Activated naive CD4-positive, alpha-beta T cell treated with anti-CD3 and anti-CD28 coated beads, Interleukin-2, amount 50 U/mL, for 16 hours (primary cell): ENCODE results near the gene UGT8.
"Not testable (repeated sequence)": the region's sequence is repeated elsewhere in the genome, so short reads cannot be mapped to it uniquely, and the experiment has no call there.

Experiments
- DNase-seq: peaks from one replicate; pipeline ENCODE4 v3.0.0-alpha.2; 2020

The UGT8 gene

DNA sequence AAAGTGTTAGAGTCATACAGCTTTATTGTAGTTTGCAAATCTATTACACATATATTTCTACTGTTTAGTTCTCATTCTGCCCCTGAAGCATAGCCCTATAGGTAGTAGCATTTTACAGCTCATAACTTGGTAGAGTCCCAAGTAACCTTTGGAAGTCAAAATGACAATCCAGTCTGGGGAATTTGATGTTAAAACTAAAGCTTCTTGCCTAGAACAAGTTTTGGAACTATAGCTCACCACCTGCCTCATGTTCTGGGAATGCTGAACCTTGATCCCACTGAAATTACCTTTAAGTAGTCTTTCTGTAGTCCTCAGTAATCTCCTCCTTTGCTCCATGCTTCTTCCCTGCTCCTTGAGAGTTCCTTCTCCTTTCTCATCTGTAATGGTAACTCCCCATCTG lies 8.4 kb downstream of the UGT8 start:
- DNase-seq: no peak

DNA sequence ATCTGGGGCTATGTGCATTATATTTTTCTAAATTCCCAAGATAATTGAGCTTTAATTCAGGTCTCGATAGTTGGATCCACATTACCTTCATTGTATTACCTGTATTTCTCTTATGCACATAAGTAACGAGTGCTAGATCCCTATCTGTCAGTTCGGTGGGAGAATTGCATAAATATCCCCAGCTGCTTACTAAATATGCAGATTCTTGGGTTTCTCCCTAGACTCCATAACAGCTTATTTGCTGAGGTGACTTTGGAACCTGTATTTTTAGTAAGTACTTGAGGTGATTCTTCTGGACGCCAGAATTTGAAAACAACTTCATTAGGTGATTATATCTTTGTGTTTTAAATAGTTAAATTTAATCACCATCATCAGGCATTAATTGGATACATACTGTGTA lies 15.0 kb downstream of the UGT8 start:
- no peak for DNase-seq

DNA sequence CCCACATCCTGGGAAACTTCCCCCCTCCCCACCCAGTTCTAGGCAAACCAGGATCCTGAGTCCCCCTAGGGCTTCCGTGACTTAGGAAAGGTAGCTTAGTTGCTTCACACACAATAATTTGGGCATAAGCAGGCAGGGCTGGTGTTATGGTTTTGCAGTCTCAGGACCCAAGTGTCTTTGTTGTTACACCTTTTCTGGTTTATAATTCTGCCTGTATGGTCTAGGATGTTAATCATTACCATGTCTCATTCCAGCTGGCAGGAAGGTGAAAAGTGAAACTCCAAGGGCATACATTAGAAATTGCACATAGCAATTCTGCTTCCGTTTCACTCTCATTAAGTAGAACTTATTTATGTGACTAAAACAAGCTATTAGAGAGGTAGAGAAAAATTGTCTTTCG lies 16.8 kb downstream of the UGT8 start:
- DNase-seq: no peak

DNA sequence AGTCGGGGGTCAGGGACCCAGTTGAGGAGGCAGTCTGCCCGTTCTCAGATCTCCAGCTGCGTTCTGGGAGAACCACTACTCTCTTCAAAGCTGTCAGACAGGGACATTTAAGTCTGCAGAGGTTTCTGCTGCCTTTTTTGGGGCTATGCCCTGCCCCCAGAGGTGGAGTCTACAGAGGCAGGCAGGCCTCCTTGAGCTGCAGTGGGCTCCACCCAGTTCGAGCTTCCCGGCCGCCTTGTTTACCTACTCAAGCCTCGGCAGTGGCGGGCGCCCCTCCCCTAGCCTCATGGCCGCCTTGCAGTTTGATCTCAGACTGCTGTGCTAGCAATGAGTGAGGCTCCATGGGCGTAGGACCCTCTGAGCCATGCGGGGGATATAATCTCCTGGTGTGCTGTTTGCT lies 17.4 kb downstream of the UGT8 start:
- not testable (repeated sequence) for DNase-seq

DNA sequence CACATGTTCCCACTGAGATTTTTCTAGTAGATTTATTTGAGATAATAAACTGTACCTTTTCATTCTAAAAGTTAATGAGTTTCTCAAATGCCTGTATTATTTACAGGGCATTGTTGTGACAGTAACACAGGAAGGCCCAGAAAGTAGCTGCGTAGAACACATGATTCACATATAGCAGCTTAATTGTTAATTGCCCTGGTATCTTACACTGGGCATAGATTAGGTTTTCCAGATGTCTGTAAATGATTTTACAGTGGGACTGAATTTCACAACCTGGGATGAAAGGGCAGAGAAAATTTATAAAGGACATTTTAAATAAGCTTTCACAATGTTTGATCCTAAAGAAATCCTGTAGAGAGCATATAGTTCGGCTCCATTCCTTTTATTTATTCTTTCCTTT lies 27.6 kb downstream of the UGT8 start:
- DNase-seq: no peak

DNA sequence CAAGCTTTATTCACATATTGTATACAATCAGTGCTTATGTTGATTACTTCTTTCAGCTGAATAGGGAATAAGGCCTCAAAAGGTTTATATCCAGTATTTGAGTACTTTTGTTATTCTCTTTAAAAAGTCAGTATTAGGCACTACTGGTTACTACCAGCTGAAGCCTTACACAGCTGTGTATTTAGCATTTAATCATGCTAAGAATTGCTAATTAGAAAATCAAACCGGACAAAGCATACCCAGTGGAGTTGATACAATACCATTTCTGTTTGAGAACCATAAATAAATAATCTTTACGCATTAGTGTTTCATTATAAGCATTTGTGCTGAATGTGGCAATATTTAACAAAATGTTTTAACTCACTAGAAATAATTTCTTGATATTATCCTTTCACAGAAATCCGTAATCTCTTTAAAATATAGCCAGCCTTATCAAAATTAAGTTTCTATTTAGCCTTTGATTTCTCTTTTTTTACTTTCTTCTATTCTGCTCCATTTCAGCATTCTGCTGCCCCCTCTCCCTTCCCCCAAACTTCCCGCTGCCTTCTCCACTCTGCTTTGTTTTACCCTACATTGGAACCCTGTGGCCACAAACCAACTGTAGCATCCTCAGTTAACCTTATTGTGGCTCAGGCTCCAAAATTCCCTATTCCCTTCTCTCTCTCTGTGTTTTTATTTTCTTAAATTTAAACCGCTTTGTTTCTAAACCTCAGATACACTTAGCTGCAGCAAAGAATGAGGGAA lies 37.8 kb downstream of the UGT8 start:
- DNase-seq: no peak

DNA sequence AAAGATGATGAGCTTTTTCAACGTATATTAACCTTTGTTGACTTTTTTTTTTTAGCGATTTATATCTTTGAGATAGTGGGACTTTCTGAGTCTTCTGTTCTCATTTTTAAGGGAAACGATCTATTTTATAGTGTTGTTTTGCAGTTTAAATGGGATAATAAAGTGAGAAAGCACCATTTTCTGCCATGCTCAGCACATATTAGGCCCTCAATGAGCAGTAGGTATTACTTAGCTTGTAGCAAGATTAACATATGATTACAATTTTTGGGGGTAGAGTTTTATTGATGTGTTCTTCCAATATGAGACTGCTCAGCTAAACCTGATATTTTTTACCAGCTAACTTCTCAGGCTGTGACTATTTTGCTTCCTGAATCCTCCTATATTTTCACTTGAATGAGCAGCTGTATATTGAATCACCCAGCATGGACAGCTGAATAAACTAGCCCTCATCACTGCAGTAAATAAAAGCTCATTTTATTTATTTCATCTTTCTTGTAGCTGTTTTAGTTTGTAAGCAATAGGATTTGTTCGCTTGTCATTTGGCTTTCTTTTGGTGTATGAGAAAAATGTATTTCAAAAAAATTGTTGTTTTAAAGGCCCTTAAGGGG lies 43.7 kb downstream of the UGT8 start:
- no peak for DNase-seq

DNA sequence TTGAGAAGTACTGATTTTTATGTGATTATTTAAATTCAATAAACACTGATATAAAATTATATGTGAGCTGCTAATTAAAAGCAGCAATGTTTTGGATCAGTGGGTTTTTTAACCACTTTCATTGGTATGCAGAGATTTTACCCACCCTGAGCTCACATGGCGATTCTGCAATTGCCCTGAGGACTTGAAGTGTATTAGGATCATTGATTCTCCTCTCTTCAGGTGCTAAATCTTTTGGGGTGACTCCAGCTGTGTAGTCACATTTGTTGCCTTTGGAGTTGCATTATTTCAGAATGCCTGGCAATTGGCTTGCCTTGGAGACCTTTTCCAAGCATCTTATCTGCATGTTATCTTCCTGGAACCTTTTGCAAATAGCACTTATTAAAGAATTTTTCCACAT lies 51.3 kb downstream of the UGT8 start:
- DNase-seq: no peak

DNA sequence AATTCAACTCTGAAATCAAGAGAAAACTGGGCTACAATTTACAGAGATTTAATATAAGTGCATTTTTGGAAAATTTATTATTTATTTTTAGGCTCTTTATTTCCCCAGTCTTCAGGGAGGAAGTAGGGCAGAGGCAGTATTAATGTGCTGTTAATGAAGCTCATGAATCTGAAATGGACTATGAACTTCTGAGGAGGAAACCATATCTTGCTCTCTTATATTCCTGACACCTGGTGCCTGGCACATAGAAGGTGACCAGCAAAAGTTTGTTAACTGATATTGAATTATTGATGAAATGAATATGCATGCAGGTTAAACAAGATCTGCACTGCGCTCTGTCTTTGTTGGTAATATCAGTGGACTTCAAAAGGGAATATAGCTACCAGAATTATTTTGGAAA lies 55.1 kb downstream of the UGT8 start:
- no peak for DNase-seq

DNA sequence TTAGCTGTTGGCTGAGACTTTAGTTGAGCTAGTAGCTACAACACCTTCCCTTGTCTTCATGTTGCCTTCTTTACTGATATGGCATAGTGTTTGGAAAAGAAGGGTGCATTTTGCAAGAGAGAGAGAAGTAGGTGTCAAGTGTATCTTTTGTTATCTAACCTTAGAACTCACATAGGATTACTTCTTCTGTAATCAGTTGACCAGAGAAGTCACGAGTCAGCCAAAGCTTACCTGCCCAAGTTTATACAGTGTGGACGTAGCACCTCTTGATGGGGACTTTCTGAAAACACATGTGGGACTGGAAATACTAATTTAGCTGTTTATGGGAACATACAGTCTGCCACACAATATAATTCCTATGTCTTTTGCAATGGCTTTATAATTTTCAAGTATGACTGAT lies 56.0 kb downstream of the UGT8 start:
- DNase-seq: no peak

DNA sequence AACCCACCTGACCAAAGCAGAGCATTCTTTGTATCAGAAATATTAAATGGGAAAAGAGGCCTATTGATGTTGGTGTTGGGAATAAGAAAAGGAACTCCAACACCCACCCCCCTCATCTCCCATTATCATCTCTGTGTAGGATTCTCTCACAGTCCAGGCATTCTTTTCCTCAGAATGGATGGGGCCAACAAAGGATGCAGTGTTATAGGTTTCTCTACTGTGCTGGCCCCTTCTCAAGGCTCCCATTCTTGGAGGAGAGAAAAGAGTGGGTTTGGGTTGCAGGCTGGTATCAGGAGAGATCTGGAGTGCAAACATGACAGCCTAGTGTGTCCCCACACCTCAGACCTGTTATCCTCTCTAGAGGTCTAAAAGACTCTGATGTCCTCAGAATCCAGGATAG lies 59.6 kb downstream of the UGT8 start:
- no peak for DNase-seq

DNA sequence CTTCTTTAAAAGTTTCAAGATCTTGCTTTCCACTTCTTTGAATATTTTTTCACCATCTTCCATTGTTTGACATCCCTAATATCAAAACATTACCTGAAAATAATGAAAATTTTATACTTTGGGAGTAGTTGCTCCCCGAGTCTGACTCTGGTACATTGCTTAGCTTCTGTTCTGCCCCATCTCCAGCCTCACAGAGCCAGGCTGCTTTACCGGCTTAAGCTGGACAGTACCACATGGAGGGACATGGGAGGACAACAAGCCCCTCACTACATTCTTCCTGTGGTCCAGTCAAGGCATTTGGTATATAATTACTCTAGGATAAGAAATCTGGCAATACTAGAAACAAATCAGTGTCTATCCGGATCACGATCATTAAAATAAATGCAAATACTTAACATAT lies 60.2 kb downstream of the UGT8 start:
- DNase-seq: no peak

DNA sequence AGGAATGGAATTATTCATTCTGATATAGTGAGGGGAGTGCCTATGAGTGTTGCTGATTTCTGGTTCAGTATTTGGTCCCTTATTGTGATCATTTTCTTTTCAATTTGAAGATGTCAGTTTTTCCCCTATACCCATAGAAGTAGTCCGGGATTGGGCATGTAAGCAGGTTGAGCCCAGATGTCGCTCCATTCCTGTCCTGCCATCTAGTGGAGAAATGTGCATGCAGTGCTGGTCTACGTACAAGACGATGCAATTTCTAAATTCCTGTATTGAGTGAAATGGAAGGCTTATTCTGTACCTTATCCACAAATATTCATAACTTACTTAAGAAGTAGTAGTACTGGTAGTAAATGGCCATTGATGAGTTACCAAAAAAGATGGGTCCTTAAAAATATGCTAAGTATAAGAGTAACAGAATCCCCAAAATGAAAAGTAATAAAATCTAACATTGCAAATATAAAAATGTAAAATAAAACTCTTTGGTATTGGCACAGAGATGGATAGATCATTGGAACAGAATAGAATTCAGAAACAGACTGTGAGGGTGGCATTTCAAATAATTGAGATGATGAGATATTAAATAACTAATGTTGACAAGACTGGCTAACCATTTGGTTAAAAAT lies 60.9 kb downstream of the UGT8 start:
- DNase-seq: peak; percentile 24

DNA sequence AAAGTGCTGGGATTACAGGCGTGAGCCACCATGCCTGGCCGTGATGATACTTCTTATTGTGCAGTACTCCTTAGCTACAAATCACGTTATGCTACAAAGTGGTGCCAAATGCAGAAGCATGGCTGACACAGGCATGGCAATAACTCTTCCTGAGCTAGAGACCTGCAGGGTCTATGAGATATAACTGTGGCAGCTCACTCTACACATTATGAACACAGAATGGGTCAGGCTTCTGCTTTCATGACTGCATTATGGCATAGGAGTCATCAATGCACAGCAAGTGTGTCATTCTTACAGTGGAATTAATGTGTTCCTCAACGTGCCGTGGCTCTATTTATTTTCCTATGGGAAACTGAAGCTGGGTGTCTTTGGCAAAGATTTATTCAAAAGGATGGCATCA lies 64.5 kb downstream of the UGT8 start:
- DNase-seq: no peak

DNA sequence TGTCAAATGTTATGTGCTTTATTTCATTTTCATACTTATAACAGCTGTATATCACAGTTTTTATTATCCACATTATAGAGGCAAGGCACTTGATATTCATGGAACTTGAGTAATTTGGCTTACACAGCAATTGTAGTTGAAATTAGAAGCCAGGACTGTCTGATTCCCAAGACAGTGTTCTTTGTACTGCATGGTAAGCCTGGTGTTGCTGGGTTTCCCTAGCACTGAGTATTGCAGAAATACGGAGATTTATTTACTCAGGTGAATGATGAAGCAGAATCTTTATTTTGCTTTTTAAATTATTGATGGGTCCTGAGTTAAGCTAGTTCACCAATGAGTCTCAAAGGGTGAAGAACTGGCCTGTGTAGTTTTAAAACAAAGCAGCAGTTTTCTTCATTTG lies 70.0 kb downstream of the UGT8 start:
- DNase-seq: no peak

DNA sequence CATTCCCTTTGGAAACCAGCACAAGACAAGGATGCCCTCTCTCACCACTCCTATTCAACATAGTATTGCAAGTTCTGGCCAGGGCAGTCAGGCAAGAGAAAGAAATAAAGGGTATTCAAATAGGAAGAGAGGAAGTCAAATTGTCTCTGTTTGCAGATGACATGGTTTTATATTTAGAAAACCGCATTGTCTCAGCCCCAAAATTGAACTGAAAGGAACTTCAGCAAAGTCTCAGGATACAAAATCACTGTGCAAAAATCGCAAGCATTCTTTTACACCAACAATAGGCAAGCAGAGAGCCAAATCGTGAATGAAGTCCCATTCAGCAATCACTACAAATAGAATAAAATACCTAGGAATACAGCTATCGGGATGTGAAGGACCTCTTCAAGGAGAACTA lies 72.1 kb downstream of the UGT8 start:
- DNase-seq: not testable (repeated sequence)

DNA sequence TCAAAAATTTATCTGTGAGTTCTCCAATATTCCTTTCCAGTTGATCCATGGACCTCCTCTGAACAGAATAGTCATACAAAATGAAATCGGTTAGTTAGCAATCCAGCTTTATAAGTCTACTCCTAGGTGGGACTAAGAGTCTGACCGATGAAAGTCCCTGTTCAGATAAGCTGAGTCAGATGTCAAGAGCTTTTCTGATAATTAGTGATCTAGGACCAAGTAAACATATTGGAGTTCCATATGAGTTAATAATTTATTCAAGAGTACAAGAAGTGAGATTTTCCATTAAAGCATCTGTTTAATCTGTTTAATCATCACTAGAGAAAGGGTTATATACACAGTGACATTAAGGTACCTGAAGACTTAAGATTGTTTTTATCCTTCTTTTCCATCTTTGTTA lies 74.7 kb downstream of the UGT8 start:
- no peak for DNase-seq

DNA sequence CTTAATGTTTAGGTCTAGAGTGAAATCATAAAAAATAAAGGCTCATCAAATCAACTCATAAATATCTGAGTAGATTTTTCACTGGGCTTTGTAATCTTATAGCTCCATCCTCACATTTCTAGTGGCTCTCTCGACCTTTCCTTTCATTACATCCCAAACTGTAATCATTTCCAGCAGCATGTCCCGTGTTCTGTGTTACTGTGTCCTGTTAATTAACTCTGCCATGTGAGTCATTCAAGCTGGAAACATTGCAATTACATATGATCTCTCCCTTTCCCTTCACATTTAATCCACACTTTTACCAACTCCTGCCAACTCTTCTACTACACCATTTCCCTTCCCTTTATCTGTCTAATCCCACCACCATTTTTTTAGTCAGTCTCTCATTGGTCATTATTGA lies 75.5 kb downstream of the UGT8 start:
- DNase-seq: no peak

DNA sequence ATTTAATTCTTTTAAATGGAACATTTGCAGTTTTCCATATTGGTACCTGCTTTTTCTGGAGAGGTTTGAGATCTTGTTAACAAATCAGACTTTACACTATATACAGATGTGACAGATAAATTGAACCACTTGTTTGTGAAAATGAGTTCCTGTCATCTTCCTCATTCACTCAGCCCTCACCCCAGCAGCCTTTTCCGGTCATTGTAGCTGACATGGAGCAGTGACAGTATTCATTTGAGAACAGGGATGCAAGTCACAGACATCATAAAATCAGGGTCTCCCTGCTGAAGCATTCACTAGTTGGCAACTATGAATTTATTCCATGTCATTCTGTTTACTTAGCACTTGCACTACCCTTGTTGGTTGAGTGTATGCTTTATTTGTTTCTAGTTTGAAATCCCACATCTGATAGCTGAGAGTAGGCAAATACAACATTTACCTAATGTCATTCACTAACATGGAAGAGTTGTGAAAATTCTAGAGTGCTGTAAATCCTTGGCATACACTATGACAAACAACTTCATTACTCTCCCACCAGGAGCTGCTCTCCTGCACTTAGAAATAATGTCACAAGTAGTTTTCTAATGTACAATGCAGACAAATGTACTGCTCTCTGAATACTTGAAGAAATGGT lies 78.9 kb downstream of the UGT8 start:
- DNase-seq: no peak

DNA sequence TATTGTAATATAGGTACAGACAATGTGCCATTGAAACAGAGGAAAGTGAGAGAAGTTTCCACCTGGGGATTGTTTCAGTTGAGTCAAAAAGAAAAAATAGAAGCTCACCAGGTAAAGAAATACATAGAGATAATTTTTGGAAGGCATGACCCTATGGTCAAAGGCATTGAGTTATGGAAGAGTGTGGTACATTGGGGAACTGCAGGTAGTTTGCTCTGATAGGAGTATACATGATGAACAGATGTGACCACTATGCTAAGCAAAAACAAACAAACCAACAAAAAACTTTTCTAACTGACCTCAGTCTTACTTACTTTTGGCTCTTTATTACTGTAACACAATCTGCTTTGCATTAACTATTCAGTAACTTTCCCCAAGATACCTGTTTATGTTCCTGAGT lies 85.9 kb downstream of the UGT8 start:
- no peak for DNase-seq

DNA sequence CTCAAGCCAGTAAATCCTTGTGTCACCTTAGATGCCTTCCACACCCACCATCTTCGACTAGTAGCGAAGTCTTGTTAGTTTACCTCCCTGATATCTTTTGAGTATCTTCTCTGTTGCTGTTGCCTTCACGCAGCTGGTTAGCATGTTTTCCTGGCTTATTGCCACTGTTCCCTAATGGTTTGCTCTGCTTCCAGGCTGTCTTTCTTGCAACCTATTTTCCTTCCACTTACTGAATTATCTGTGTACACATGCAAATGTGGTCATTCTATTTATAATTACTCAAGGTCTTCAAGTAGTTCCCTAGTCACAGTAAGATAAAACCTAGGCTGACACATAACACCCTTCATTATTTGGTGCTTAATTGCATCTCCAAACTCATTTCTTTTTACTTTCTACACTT lies 89.5 kb downstream of the UGT8 start:
- DNase-seq: no peak

DNA sequence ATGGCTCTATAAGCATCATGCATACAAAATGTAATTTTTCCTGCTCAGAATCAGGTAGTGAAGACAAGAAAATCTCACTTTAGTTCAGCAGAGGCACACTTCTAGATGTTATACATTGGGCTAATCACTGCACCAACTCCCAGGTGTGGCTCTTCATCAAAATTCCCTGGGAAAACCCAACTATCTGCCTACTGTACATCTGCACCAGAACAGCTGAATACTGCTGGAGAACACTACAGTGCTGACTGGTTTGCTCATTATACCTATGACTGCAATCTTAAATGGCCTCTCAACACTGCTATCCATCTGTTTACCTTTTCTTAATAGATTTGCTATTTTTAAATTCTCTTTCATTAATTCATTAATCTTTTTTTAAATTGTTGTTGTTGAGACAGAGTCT lies 92.0 kb downstream of the UGT8 start:
- DNase-seq: no peak

DNA sequence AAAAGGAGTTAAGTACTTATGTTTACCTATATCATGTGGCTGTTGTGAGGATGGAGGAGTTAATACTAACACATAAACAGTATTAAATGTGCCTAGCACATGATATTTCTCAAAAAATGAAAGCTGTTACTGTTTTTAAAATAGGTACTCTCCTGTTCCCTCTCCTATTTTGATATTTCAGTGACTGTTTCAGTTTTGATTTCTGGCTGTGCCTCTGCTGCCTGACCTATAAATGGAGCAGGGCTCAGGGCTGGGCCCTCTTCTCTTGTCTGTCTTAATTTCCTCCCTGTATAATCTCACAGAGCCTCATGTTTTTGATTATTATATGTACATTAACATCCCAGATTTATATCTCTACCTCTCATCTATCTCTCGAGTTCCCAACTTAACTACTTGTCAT lies 93.3 kb downstream of the UGT8 start:
- no peak for DNase-seq

DNA sequence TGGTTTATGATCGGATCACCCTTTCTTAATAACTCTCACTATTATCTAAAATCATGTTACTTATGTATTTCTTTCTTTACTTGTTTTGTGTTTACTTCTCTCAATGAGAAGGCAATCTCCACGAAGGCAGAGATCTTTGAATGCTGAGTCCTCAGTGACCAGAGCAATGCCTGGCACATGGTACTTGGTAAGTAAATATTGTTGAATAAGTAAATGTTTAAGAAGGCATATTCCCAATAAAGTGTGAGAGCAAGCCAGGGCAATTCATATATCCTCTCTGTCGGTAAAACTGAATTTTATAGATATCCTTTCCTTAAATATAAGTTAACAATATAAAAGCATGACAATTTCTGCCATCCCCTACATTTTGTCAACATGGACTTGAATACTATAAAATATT lies 94.4 kb downstream of the UGT8 start:
- DNase-seq: no peak
